Measurements from ENCODE around the gene EVL. TPM values are rescaled to one million over a fixed set of nuclear protein-coding genes. Genes with fewer than 3 reads are reported as not detected.

The EVL gene
- total and polyA plus RNA-seq, 10 of the 15 experiments (the other 5 are each of a cell fraction or from before 2014, with no cell fraction given): 11.9 to 341 (median 89.8) TPM

DNA sequence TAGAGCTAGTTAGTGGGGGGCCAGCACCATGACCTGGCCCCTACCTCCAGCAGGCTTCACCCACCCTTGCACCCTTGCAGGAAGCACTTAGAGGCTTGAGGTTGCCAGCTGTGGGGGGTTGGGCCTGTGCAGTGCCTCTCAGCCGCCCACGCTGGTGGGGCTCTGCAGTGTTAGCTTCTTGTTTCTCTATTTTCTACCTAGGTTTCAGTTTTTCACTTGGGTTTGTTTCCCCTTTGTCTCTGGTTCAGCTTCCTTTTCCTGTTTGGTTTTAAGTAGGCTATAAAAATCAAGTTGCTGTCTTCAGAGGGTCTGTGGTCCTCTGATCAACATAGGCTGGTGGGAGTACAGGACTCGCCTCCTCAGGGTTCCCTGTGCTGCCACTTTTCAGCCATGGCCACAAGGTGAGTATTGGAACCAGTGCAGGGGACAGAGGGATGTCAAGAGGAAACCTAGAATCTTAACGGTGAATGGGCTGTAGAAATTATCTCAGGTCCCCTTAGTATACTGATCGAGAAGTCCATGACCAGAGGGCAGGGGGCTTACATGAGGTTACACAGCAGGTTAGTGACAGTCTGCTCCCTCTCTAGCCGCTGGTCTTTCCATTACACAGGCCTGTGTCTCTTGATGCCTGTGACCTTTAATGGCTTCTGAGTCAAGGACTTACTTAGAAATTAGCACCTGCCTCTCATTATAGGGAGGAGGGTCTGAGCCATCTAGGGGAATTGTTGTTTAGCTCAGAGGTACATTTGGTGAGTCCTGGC, at the start of gene EVL (continued):
- TF ChIP-seq, protein P1, sequence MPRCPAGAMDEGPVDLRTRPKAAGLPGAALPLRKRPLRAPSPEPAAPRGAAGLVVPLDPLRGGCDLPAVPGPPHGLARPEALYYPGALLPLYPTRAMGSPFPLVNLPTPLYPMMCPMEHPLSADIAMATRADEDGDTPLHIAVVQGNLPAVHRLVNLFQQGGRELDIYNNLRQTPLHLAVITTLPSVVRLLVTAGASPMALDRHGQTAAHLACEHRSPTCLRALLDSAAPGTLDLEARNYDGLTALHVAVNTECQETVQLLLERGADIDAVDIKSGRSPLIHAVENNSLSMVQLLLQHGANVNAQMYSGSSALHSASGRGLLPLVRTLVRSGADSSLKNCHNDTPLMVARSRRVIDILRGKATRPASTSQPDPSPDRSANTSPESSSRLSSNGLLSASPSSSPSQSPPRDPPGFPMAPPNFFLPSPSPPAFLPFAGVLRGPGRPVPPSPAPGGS (IDR thresholded peaks at IDR 0.05; ENCODE audit: borderline replicate concordance, insufficient read depth, low read depth, low read length, poor library complexity, severe bottlenecking): no peak
- peak; percentile 64; the same call in 1 of the 2 replicates for TF ChIP-seq GATAD2B (conservative IDR thresholded peaks at IDR 0.05; ENCODE audit: low read depth)
- TF ChIP-seq, protein P2, sequence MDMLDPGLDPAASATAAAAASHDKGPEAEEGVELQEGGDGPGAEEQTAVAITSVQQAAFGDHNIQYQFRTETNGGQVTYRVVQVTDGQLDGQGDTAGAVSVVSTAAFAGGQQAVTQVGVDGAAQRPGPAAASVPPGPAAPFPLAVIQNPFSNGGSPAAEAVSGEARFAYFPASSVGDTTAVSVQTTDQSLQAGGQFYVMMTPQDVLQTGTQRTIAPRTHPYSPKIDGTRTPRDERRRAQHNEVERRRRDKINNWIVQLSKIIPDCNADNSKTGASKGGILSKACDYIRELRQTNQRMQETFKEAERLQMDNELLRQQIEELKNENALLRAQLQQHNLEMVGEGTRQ (IDR thresholded peaks at IDR 0.05; ENCODE audit: borderline replicate concordance, low read depth, low read length): no peak
- TF ChIP-seq SMARCA5 (IDR thresholded peaks at IDR 0.05): peak; percentile 26
- TF ChIP-seq STAT1 (conservative IDR thresholded peaks at IDR 0.05): no peak; the same call in 1 of the 2 replicates
- TF ChIP-seq RAD21 (IDR thresholded peaks at IDR 0.05; ENCODE audit: insufficient read depth, low read depth, low read length): no peak
- TF ChIP-seq POU2F2 (IDR thresholded peaks at IDR 0.05; ENCODE audit: borderline replicate concordance, low read depth, low read length): peak; percentile 38; the same call in 2 of the 3 replicates
- TF ChIP-seq MXI1 (IDR thresholded peaks at IDR 0.05; ENCODE audit: low read depth, low read length): peak; percentile 72; the same call in 1 of the 2 replicates
- TF ChIP-seq EGR1 (IDR thresholded peaks at IDR 0.05; ENCODE audit: borderline replicate concordance in 1 of 2, low read depth in 2 of 2, low read length in 2 of 2): peak; percentile 46 to 100
- TF ChIP-seq IRF4 (IDR thresholded peaks at IDR 0.05; ENCODE audit: low read depth, low read length): peak; percentile 35; the same call in 1 of the 2 replicates
- peak; percentile 87 for TF ChIP-seq CHD2 (IDR thresholded peaks at IDR 0.05; ENCODE audit: borderline replicate concordance, low read depth, low read length)
- TF ChIP-seq HDAC6 (IDR thresholded peaks at IDR 0.05; ENCODE audit: unreplicated experiment): no peak
- TF ChIP-seq NR2F1 (conservative IDR thresholded peaks at IDR 0.05): peak; percentile 33
- peak; percentile 69 for TF ChIP-seq MEF2B (IDR thresholded peaks at IDR 0.05; ENCODE audit: partially characterized antibody, poor library complexity, severe bottlenecking)
- TF ChIP-seq MEF2A (IDR thresholded peaks at IDR 0.05; ENCODE audit: insufficient read depth, low read depth, low read length): peak; percentile 76; the same call in 1 of the 2 replicates
- no peak for TF ChIP-seq YBX1 (IDR thresholded peaks at IDR 0.05)
- peak; percentile 30; the same call in 1 of the 2 replicates for TF ChIP-seq SMAD5 (IDR thresholded peaks at IDR 0.05; ENCODE audit: low read depth)
- peak; percentile 37 to 40; a peak in 2 of 4 replicates for TF ChIP-seq BHLHE40 (IDR thresholded peaks at IDR 0.05; ENCODE audit: borderline replicate concordance in 1 of 2, low read depth in 2 of 2, low read length in 1 of 2)
- TF ChIP-seq IKZF2 (IDR thresholded peaks at IDR 0.05): peak; percentile 63 to 77; a peak in 3 of 4 replicates
- TF ChIP-seq ETV6 (conservative IDR thresholded peaks at IDR 0.05 in 1 of 2, IDR thresholded peaks at IDR 0.05 in 1 of 2; ENCODE audit: borderline replicate concordance in 1 of 2, low read depth in 1 of 2): peak; percentile 72 to 99; a peak in 2 of 4 replicates
- peak; percentile 83 for TF ChIP-seq RUNX3 (IDR thresholded peaks at IDR 0.05; ENCODE audit: low read length)
- no peak for TF ChIP-seq HDGF (IDR thresholded peaks at IDR 0.05)

All from GM12878 (cell line).